Suprapubic skin (tissue), 4 donors: ENCODE measurements around the gene ABLIM2.

ENCODE experiments used
- EP300 ChIP-seq: sonication (generic); formaldehyde crosslinking; IDR thresholded peaks from one replicate; pipeline ENCODE4 v1.6.1; 2017; ENCODE audit warnings: antibody characterized with exemption
- POLR2A ChIP-seq, 2 donors: fragments of 450-650 bp; IDR thresholded peaks; one replicate each; pipeline ENCODE4 v1.6.1; 2017; ENCODE audit warnings: antibody characterized with exemption in 2 of 2, mild to moderate bottlenecking in 2 of 2, moderate library complexity in 2 of 2
- POLR2AphosphoS5 ChIP-seq, 3 donors: sonication (generic); formaldehyde crosslinking; IDR thresholded peaks; one replicate each; pipeline ENCODE4 v1.6.1; 2017; ENCODE audit warnings: antibody characterized with exemption in 3 of 3
- TF ChIP-seq, protein P1 (sequence below), 2 donors: fragments of 200-600 bp in 1 of 2; fragments of 450-650 bp in 1 of 2; sonication (generic) in 1 of 2; IDR thresholded peaks; one replicate each; pipeline ENCODE4 v1.5.1; 2016 to 2019; ENCODE audit warnings: antibody characterized with exemption in 2 of 2, mild to moderate bottlenecking in 1 of 2, moderate library complexity in 1 of 2

DNA sequence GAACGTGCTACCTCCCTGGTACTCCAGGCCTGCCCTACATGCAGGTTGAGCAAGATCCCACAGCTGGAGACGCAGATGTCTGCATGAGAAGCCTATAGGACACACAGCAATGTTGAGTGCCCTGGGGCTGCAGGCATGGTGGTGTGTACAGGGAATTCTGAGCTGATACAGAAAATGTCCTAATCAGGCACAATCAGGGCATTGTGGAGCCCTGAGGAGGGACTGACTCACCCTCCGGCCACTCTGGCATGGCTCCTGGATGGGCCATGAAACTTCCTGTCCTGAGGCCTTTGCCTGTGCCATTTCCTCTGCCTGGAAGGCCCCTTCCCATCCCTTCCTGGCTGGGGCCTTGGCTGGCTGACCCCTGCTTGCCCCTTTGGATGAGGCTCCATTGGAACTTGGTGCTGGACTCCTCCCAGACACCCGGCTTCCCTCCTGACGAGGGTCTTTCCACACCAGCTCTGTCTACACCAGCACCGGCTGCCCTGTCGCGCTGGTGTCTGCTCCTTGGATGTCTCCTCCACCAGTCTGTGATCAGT is 202.3 kb downstream of the ABLIM2 start:
- TF ChIP-seq, protein P1, sequence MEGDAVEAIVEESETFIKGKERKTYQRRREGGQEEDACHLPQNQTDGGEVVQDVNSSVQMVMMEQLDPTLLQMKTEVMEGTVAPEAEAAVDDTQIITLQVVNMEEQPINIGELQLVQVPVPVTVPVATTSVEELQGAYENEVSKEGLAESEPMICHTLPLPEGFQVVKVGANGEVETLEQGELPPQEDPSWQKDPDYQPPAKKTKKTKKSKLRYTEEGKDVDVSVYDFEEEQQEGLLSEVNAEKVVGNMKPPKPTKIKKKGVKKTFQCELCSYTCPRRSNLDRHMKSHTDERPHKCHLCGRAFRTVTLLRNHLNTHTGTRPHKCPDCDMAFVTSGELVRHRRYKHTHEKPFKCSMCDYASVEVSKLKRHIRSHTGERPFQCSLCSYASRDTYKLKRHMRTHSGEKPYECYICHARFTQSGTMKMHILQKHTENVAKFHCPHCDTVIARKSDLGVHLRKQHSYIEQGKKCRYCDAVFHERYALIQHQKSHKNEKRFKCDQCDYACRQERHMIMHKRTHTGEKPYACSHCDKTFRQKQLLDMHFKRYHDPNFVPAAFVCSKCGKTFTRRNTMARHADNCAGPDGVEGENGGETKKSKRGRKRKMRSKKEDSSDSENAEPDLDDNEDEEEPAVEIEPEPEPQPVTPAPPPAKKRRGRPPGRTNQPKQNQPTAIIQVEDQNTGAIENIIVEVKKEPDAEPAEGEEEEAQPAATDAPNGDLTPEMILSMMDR (IDR thresholded peaks at IDR 0.05): no peak
- TF ChIP-seq POLR2A (IDR thresholded peaks at IDR 0.05) (no peak), POLR2AphosphoS5 (IDR thresholded peaks at IDR 0.05) (peak in 1 of 3 donors; percentile 50), EP300 (no peak)
